Stimulated activated CD4-positive, alpha-beta T cell treated with anti-CD3 and anti-CD28 coated beads, TNF-alpha, amount 100 ng/mL, for 4 hours (primary cell): Measurements from ENCODE around the gene TUBGCP4.
"Not testable (repeated sequence)": the region's sequence is repeated elsewhere in the genome, so short reads cannot be mapped to it uniquely, and the experiment has no call there.

Experiments
- DNase-seq, 3 experiments: peaks; one replicate each; pipeline ENCODE4 v3.0.0-alpha.2; 2020; ENCODE audit warnings: low read depth in 3 of 3

Gene TUBGCP4

GRCh38 chr15:43370975-43371974 lies at the start of gene TUBGCP4, which contains the start of gene ZSCAN29:
Gene TUBGCP4 (plus strand): TSS chr15:43371101. CDS start chr15:43371355, 254 bp downstream.
Gene ZSCAN29 (minus strand): TSS chr15:43371043. CDS start chr15:43369913, 1,130 bp downstream.
- DNase-seq = peak; percentile 58 to 67 (median 61)

- no peak for DNase-seq
Measured at GRCh38 chr15:43325039-43325684, 45.7 kb upstream of the TUBGCP4 start.

GRCh38 chr15:43329217-43329959 lies 41.5 kb upstream of the TUBGCP4 start:
- DNase-seq = peak in 1 of 3 experiments; percentile 3

- peak; percentile 74 to 82 (median 81) for DNase-seq
Measured at GRCh38 chr15:43329960-43330779, 40.7 kb upstream of the TUBGCP4 start, which contains the start of gene LCMT2. Gene LCMT2 (minus strand): TSS chr15:43330573. CDS start chr15:43330489, 84 bp downstream.

GRCh38 chr15:43330780-43331087 lies 40.2 kb upstream of the TUBGCP4 start:
- no peak for DNase-seq

- DNase-seq = no peak
Measured at GRCh38 chr15:43346305-43346704, 24.6 kb upstream of the TUBGCP4 start.

- no peak for DNase-seq
Measured at GRCh38 chr15:43347114-43347513, 23.8 kb upstream of the TUBGCP4 start.

GRCh38 chr15:43352693-43353382 lies 18.1 kb upstream of the TUBGCP4 start:
- no peak for DNase-seq

- no peak for DNase-seq
Measured at GRCh38 chr15:43360821-43361220, 10.1 kb upstream of the TUBGCP4 start.

- DNase-seq = no peak
Measured at GRCh38 chr15:43361313-43361903, 9.5 kb upstream of the TUBGCP4 start.

- peak in 1 of 3 experiments; percentile 5 for DNase-seq
Measured at GRCh38 chr15:43370310-43370974, 459 bp upstream of the TUBGCP4 start.

GRCh38 chr15:43376017-43376705 lies 5.3 kb downstream of the TUBGCP4 start:
- DNase-seq = peak in 2 of 3 experiments; percentile 3 to 11

- DNase-seq = no peak
Measured at GRCh38 chr15:43378601-43379000, 7.7 kb downstream of the TUBGCP4 start.

GRCh38 chr15:43382310-43382709 lies 11.4 kb downstream of the TUBGCP4 start:
- DNase-seq = no peak

GRCh38 chr15:43383070-43383469 lies 12.2 kb downstream of the TUBGCP4 start:
- no peak for DNase-seq

GRCh38 chr15:43390723-43391122 lies 19.8 kb downstream of the TUBGCP4 start:
- DNase-seq = no peak

- not testable (repeated sequence) for DNase-seq
Measured at GRCh38 chr15:43393592-43393991, 22.7 kb downstream of the TUBGCP4 start.

- DNase-seq = no peak
Measured at GRCh38 chr15:43402255-43402654, 31.4 kb downstream of the TUBGCP4 start.

GRCh38 chr15:43403616-43404015 lies 32.7 kb downstream of the TUBGCP4 start:
- no peak for DNase-seq
